Measurements from ENCODE around the gene ARNT2. TPM values are rescaled to one million over a fixed set of nuclear protein-coding genes. Genes with fewer than 3 reads are reported as not detected.

ARNT2 gene
- total and polyA plus RNA-seq, 4 donors: 2.0 to 12.2 (median 5.5) TPM

DNA sequence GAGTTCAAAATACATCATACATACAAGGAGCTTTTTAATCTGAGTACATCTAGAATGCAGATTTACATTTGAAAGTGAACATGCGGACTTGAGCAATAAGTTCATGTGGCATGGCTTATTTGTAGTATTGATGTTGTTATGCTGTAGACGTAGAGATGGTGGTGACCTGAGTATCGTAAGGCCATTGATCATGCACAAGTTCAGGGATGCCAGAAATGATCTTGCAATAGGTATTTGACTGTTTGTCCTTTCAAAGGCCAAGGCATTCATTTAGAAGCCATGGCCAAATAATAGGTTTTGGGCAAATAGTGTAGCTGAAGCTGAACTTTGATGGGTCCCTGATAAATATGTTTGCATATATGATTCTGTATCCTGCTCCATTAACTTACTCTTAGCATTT lies 35.0 kb downstream of the ARNT2 start:
- WGBS, 2 donors: 78 to 98% methylated on average over 3 of the region's 3 CpGs
- ATAC-seq (ENCODE audit: insufficient read depth, low FRiP score): no peak
- H3K27me3 ChIP-seq (ENCODE audit: control insufficient read depth in 3 of 3, insufficient read depth in 3 of 3, low read length in 2 of 3): no peaks in the 10 kb centered on the region

GRCh38 chr15:80440024-80440423 lies 35.8 kb downstream of the ARNT2 start:
- 93 to 98% methylated on average over 3 of the region's 3 CpGs for WGBS, 2 donors
- peaks cover 0 to 12% (median 3%) of the 10 kb centered on the region in 5 donors for H3K4me1 ChIP-seq (ENCODE audit: control insufficient read depth in 5 of 5, insufficient read depth in 5 of 5, low read length in 5 of 5)
- no peak for TF ChIP-seq CTCF (IDR thresholded peaks at IDR 0.05; ENCODE audit: control extremely low read depth, extremely low read depth)
- DNase-seq (no peak), ATAC-seq (ENCODE audit: insufficient read depth, low FRiP score) (no peak)
- H3K36me3 ChIP-seq (ENCODE audit: control insufficient read depth in 4 of 4, insufficient read depth in 4 of 4, low read length in 4 of 4): no peaks in the 10 kb centered on the region
- peaks cover 0 to 3% (median 0%) of the 10 kb centered on the region in 4 donors for H3K9me3 ChIP-seq (ENCODE audit: control insufficient read depth in 4 of 4, insufficient read depth in 3 of 4, low read length in 3 of 4)
- H3K27me3 ChIP-seq (ENCODE audit: control insufficient read depth in 3 of 3, insufficient read depth in 3 of 3, low read length in 2 of 3): no peaks in the 10 kb centered on the region
- no peak overlapping the region for H3K9ac ChIP-seq (ENCODE audit: insufficient read depth in 1 of 2, low read length in 2 of 2)
- no peak overlapping the region for H3K27ac ChIP-seq (ENCODE audit: low read depth in 1 of 2, low read length in 1 of 2)
- H3K4me3 ChIP-seq: no peak overlapping the region

More for the DNA sequence above, 35.0 kb downstream of the ARNT2 start:
- Histone ChIP-seq H3K4me3 (no peak overlapping the region), H3K9me3 (ENCODE audit: control insufficient read depth in 4 of 4, insufficient read depth in 3 of 4, low read length in 3 of 4) (peaks cover 0 to 3% (median 0%) of the 10 kb centered on the region in 4 donors), H3K9ac (ENCODE audit: insufficient read depth in 1 of 2, low read length in 2 of 2) (no peak overlapping the region), H3K36me3 (ENCODE audit: control insufficient read depth in 4 of 4, insufficient read depth in 4 of 4, low read length in 4 of 4) (no peaks in the 10 kb centered on the region), H3K27ac (ENCODE audit: low read depth in 1 of 2, low read length in 1 of 2) (no peak overlapping the region), H3K4me1 (ENCODE audit: control insufficient read depth in 5 of 5, insufficient read depth in 5 of 5, low read length in 5 of 5) (peaks cover 0 to 12% (median 3%) of the 10 kb centered on the region in 5 donors)
- no peak for DNase-seq
- no peak for TF ChIP-seq CTCF (IDR thresholded peaks at IDR 0.05; ENCODE audit: control extremely low read depth, extremely low read depth)

GRCh38 chr15:80441041-80441440 lies 36.9 kb downstream of the ARNT2 start:
- ATAC-seq (ENCODE audit: insufficient read depth, low FRiP score) (no peak), DNase-seq (no peak)
- no peak for TF ChIP-seq CTCF (IDR thresholded peaks at IDR 0.05; ENCODE audit: control extremely low read depth, extremely low read depth)
- H3K27me3 ChIP-seq (ENCODE audit: control insufficient read depth in 3 of 3, insufficient read depth in 3 of 3, low read length in 2 of 3): no peaks in the 10 kb centered on the region
- H3K36me3 ChIP-seq (ENCODE audit: control insufficient read depth in 4 of 4, insufficient read depth in 4 of 4, low read length in 4 of 4): no peaks in the 10 kb centered on the region
- peaks cover 0 to 3% (median 0%) of the 10 kb centered on the region in 4 donors for H3K9me3 ChIP-seq (ENCODE audit: control insufficient read depth in 4 of 4, insufficient read depth in 3 of 4, low read length in 3 of 4)
- H3K4me1 ChIP-seq (ENCODE audit: control insufficient read depth in 5 of 5, insufficient read depth in 5 of 5, low read length in 5 of 5): peaks cover 0 to 12% (median 3%) of the 10 kb centered on the region in 5 donors
- H3K27ac ChIP-seq (ENCODE audit: low read depth in 1 of 2, low read length in 1 of 2): no peak overlapping the region
- H3K4me3 ChIP-seq: no peak overlapping the region
- no peak overlapping the region for H3K9ac ChIP-seq (ENCODE audit: insufficient read depth in 1 of 2, low read length in 2 of 2)
- 70 to 76% methylated on average over 3 of the region's 3 CpGs for WGBS, 2 donors

DNA sequence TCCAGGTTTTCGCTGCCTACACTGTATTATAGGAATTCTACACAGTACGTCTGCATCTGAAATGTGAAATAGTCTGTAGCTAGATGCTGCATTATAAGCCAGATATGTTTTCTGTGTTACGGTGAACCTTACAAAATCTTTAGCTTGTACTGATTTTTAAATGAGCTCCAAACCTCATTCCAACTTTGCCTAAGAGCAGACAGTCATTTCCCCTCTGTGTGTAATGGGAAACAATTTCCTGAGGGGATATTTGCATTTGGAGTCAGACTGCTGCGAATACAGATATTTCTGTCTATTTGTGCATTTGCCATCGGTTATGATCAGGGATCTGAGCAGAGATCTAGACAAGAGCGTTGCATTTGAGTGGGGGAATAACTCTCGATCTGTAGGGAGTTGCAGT lies 37.5 kb downstream of the ARNT2 start:
- H3K4me1 ChIP-seq (ENCODE audit: control insufficient read depth in 5 of 5, insufficient read depth in 5 of 5, low read length in 5 of 5): peaks cover 0 to 12% (median 3%) of the 10 kb centered on the region in 5 donors
- no peaks in the 10 kb centered on the region for H3K36me3 ChIP-seq (ENCODE audit: control insufficient read depth in 4 of 4, insufficient read depth in 4 of 4, low read length in 4 of 4)
- no peak overlapping the region for H3K27ac ChIP-seq (ENCODE audit: low read depth in 1 of 2, low read length in 1 of 2)
- no peaks in the 10 kb centered on the region for H3K27me3 ChIP-seq (ENCODE audit: control insufficient read depth in 3 of 3, insufficient read depth in 3 of 3, low read length in 2 of 3)
- H3K9ac ChIP-seq (ENCODE audit: insufficient read depth in 1 of 2, low read length in 2 of 2): no peak overlapping the region
- 67 to 77% methylated on average over 7 of the region's 7 CpGs for WGBS, 2 donors
- DNase-seq (no peak), ATAC-seq (ENCODE audit: insufficient read depth, low FRiP score) (no peak)
- peaks cover 0 to 3% (median 0%) of the 10 kb centered on the region in 4 donors for H3K9me3 ChIP-seq (ENCODE audit: control insufficient read depth in 4 of 4, insufficient read depth in 3 of 4, low read length in 3 of 4)
- no peak overlapping the region for H3K4me3 ChIP-seq
- no peak for TF ChIP-seq CTCF (IDR thresholded peaks at IDR 0.05; ENCODE audit: control extremely low read depth, extremely low read depth)
